T follicular helper cell (primary cell): Measurements from ENCODE around the gene ATOH8.

Experiments used
- DNase-seq: peaks from one replicate; pipeline ENCODE4 v3.0.0-alpha.2; 2020; ENCODE audit warnings: low read depth

Gene ATOH8

DNA sequence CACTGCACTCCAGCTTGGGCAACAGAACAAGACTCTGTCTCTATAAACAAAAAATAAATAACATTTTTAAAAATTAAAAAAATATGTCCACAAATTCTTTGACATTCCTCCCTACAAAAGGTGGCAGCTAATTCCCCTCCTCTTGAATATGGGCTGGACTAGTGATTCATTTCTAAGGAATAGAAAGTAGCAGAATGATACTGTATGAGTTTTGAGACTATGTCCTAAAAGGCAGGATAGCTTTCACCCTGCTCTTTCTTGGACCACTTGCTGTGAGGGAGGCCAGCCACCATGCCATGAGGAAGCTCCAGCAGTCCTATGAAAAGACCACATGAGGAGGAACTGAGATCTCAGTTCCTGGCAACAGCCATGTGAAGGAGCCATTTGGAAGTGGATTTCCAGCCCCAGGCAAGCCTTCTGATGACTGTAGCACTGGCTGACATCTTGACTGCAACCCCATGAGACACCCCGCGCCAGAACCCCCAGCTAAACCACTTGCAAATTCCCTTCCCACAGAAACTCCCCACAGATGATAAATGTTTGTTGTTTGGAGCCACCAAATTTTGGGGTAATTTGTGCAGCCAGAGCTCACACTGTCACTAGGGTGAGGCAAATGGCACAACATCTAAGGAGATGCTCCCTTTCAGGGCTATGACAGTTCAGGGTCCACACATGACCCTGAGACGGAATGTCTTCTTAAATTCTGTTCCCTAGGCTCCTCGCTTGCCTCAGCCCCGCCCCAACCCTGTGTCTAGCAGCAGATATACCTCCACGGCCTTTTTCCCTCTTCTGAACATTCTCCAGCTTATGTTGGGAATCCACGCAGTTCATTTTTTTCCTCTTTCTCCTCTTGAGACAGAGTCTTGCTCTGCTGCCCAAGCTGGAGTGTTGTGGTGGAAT is 17.1 kb upstream of the ATOH8 start:
- no peak for DNase-seq

GRCh38 chr2:85737481-85737880 is 16.3 kb upstream of the ATOH8 start:
- DNase-seq, result no peak

- no peak for DNase-seq
These were observed 15.8 kb upstream of the ATOH8 start for GRCh38 chr2:85737961-85738360.

- DNase-seq, result no peak
These were observed 13.6 kb upstream of the ATOH8 start for GRCh38 chr2:85740193-85740592.

DNA sequence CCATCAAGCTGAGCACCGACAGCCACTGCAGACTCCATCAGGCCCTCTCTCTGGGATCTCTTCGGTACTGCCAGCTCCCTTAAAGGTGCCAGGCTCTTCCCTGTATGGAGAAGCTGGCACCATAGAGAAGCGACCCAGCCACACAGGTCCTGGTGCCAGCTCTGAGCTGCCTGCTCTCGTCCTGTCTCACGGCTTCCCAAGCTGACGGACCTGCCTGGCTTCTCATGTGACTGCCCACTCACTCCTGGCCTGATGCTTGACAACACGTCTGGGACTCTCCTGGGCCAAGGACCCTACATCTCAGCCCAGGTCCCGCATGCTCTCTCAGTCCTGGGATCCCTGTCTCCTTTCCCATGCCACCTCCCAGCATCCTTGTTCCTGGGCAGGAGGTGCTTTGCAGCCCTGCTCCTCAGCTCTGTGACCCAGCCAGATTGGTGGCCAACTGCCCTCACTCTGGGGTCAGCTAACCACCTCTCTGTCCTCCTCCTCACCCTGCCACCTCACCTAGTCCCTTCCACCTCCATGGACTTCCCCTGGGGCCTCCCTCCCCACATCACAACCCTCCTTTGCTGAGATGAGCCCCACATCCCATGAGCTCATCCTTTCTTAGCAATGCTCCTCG is 12.5 kb upstream of the ATOH8 start:
- DNase-seq, result no peak

- no peak for DNase-seq
These were observed 11.8 kb upstream of the ATOH8 start for GRCh38 chr2:85741833-85742455.

DNA sequence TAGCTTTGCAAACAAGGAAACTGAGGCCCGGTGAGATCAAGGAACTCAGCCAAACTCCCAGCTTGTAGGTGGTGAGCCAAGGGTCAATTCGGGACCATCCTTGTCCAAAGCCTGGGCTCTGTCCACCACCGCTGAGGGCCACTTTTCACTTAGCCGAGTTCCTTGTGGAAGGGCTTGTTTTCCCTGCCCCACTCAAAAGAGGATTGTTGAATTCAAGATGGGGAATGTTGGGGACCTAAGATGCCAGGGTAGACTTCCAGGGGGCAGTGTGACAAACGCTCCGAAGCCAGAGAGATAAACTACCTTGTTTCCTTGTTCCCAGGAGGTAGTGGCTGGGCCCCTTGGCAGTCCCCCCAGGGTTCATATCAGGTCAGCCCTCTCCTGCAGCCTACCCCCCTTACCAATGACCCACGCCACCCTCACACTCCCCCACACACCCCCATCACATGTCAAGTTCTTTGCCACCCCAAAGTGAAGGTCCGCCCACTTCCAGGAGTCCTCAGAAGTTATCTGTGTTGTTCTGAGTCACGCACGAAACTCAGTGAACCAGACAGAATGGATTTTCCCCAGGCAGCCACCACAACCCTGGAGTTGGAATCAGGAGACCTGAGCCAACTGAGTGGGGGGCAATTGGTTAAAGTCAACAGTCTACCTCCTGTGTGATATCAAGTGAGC is 10.3 kb upstream of the ATOH8 start:
- no peak for DNase-seq

DNA sequence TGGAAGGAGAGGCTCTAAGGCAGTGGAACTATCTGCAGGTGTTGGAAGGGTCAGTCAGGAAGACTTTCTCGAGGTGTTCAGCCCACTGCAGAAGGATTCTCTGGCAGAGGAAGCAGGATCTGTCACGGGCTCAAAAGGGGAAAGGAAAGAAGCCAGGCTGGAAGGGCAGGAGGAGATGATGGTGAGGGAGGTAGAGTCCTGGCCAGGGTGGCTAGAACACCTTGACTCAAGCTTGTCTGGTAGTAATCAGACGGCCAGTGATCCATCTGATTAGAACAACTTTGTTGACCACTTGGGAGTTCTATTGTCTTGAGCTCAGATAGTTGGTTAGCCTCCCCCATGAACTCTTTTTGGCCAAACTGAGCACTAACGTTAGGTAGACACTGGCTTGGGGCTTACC is 9.7 kb upstream of the ATOH8 start:
- no peak for DNase-seq

GRCh38 chr2:85744741-85745601 is 8.8 kb upstream of the ATOH8 start:
- no peak for DNase-seq

GRCh38 chr2:85745619-85746018 is 8.2 kb upstream of the ATOH8 start:
- DNase-seq, result no peak

DNA sequence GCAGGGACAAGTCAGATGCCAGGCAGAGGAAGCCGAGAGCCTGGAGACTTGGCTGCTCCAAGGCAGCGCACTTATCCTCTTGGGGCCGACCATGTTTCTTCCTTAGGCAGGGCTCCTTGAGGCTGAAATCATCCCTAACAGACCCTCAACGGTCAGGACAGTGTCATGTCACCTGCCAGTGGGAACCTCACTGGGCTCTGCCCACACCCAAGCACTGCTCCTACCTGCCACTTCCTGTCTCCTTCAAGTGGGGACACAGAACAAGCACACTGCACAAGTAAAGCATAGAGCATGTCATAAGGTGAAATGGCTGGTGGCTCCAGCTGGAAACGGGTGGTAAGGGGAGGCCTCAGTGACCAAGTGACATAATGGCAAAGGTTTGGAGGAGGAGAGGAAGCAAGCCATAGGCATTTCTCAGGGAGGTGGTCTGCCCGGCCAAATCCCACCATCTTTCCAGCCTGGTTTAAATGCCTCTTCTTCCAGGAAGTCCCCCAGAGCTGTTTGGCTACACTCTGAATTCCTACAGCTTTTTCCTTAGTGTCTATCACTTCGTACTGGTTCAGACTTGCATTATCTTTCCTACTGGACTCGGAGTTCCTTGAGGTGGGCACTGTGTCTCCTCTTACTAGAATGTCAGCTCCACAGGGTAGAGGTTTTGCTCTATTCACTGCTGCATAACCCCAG is 7.3 kb upstream of the ATOH8 start:
- no peak for DNase-seq

- no peak for DNase-seq
These were observed 6.3 kb upstream of the ATOH8 start for GRCh38 chr2:85747441-85747840.

- DNase-seq, result no peak
These were observed 5.6 kb upstream of the ATOH8 start for GRCh38 chr2:85748039-85748734.

DNA sequence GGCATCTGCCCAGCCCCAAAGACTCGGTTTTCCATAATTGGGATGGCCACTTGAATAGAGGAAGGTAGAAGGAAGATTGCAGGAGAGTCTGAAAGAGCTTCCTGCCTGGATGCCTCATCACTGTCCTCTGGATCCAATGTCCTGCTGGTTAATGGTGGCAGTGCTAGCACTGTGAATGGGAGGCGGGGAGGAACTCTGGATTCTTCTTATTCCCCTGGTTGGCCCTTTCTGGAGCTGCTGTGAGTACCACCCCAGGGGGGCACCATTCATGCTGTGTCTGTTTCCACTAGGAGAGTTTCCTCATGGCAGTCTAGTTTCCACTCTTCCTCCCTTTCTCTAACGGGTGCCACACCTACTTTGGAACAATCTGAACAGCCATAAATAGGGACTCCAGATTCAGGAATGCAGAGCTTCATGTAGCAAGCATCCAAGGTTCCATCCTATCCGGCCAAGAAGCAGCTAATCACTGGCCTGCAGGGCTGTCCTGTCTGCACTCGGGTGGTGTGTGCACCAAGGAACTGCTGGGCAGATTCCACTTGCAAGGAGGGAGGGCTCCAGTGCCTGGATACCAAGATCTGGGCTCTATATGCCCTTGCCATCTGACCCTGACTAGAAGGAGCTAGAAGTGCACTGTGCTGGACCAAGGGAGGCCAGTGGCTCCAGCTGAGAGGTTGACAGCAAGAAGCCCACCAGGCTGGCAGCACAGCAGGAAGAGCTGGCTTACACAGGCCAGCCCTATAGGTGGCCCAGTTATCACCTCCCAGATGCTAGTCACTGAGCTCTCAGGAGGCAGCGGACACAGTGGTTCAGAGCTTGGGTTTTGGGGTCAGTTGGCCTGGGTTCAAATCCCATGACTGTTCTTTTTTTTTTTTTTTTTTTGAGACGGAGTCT is 4.6 kb upstream of the ATOH8 start:
- no peak for DNase-seq

GRCh38 chr2:85750587-85751575 is 2.9 kb upstream of the ATOH8 start:
- DNase-seq, result peak; percentile 25

DNA sequence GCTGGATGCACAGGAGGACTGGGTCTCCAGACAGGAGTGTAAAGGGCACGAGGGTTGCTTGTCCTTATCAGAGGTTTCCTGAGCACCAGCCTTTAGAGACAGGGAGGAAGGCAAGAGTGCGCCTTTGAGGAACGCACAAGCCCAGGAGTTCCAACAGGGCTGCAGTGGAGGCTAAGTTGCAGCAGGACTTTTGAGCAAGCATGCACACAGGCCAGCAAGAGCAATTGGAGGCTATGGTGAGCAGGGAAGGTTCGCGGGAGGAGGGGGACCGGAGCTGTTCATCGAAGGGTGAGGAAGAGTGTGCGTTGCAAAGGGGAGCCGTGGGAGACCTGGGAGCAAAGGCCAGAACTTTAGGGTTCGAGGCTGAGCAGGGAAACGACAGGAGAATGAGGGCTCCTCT is 2.2 kb upstream of the ATOH8 start:
- no peak for DNase-seq

DNA sequence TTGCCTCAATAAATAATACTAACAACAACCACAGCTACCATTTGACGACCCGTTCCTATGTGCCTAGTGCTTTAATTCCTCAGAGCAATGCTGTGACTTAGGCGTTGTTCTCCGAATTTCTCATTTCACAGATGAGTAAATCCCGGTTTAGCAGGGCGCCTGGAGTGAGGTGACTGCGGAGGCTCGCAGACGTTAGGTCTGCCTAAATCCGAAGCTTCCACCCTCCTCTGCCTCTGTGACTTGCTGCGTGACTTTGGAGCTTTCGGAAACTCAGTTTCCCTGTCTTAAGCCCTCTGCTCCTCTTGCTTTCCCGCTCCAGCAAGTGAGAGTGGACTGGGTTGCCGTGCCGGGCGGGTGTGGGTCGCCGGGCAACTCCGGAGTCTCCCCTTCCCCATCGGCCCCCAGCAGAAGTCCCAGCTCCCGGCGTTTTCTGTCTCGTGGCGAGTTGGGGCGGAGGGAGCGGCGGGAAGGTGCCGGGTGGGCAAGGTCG is 711 bp upstream of the ATOH8 start:
- DNase-seq, result no peak
